ENCODE data around the gene ZNF217.

GRCh38 chr20:53617791-53618489, 24.3 kb upstream of the ZNF217 start:
- TF ChIP-seq YY1 (IDR thresholded peaks at IDR 0.05; ENCODE audit: low read depth) (no peak), FOXM1 (IDR thresholded peaks at IDR 0.05; ENCODE audit: borderline replicate concordance, low read depth) (no peak; the same call in 1 of the 2 replicates)

Data from Ishikawa (cell line).